Measurements from ENCODE around the gene ASL.

DNA sequence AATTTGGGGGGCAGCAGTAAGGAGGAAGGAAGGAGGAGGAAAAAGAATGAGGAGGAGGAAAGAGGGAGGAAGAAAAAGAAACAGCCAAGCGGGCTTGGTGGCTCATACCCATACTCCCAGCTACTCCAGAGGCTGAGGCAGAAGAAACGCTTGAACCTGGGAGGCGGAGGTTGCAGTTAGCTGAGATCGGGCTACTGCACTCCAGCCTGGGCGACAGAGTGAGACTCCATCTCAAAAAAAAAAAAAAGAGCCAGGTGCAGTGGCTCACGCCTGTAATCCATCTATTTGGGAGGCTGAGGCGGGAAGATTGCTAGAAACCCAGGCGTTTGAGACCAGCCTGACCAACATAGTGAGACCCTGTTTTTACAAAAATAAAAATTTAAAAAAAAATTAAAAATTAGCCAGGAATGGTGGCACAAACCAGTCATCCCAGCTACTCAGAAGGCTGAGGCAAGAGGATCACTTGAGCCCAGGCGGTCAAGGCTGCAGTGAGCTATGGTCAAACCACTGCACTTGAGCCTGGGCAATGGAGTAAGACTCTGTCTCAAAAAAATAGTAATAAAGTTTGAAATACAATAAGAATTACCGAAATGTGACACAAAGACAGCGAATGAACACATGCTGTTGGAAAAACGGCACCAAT lies 24.9 kb downstream of the ASL start:
- TF ChIP-seq, protein P1, sequence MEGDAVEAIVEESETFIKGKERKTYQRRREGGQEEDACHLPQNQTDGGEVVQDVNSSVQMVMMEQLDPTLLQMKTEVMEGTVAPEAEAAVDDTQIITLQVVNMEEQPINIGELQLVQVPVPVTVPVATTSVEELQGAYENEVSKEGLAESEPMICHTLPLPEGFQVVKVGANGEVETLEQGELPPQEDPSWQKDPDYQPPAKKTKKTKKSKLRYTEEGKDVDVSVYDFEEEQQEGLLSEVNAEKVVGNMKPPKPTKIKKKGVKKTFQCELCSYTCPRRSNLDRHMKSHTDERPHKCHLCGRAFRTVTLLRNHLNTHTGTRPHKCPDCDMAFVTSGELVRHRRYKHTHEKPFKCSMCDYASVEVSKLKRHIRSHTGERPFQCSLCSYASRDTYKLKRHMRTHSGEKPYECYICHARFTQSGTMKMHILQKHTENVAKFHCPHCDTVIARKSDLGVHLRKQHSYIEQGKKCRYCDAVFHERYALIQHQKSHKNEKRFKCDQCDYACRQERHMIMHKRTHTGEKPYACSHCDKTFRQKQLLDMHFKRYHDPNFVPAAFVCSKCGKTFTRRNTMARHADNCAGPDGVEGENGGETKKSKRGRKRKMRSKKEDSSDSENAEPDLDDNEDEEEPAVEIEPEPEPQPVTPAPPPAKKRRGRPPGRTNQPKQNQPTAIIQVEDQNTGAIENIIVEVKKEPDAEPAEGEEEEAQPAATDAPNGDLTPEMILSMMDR (IDR thresholded peaks at IDR 0.05; ENCODE audit: low read depth, low read length, missing input control): no peak
- no peak for TF ChIP-seq TAF1 (conservative IDR thresholded peaks at IDR 0.05)
- TF ChIP-seq, protein P2, sequence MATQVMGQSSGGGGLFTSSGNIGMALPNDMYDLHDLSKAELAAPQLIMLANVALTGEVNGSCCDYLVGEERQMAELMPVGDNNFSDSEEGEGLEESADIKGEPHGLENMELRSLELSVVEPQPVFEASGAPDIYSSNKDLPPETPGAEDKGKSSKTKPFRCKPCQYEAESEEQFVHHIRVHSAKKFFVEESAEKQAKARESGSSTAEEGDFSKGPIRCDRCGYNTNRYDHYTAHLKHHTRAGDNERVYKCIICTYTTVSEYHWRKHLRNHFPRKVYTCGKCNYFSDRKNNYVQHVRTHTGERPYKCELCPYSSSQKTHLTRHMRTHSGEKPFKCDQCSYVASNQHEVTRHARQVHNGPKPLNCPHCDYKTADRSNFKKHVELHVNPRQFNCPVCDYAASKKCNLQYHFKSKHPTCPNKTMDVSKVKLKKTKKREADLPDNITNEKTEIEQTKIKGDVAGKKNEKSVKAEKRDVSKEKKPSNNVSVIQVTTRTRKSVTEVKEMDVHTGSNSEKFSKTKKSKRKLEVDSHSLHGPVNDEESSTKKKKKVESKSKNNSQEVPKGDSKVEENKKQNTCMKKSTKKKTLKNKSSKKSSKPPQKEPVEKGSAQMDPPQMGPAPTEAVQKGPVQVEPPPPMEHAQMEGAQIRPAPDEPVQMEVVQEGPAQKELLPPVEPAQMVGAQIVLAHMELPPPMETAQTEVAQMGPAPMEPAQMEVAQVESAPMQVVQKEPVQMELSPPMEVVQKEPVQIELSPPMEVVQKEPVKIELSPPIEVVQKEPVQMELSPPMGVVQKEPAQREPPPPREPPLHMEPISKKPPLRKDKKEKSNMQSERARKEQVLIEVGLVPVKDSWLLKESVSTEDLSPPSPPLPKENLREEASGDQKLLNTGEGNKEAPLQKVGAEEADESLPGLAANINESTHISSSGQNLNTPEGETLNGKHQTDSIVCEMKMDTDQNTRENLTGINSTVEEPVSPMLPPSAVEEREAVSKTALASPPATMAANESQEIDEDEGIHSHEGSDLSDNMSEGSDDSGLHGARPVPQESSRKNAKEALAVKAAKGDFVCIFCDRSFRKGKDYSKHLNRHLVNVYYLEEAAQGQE (IDR thresholded peaks at IDR 0.05): no peak
